ENCODE results near the gene CELF1.

CELF1 gene

GRCh38 chr11:47552566-47553405 lies at the start of gene CELF1:
TSS of gene CELF1 (minus strand) at chr11:47553132. CDS start at chr11:47499523, 53,609 bp downstream.
- peak within 1 kb of the TSS; percentile 92 for H3K9ac ChIP-seq (ENCODE audit: low read depth, low read length)
- H3K27ac ChIP-seq (ENCODE audit: low read length): peak within 1 kb of the TSS; percentile 73
- peaks cover 20% of the 10 kb centered on the region; the same call in 1 of the 2 replicates for H3K36me3 ChIP-seq (ENCODE audit: insufficient read depth, low read depth, low read length)
- peaks cover 13% of the 10 kb centered on the region for H3K4me1 ChIP-seq (ENCODE audit: insufficient read depth, low read length)
- H3K9me3 ChIP-seq (ENCODE audit: insufficient read depth, low read depth, low read length): no peaks in the 10 kb centered on the region
- peak within 1 kb of the TSS; percentile 84 for H3K4me3 ChIP-seq (ENCODE audit: low read length)
- H3K27me3 ChIP-seq (ENCODE audit: insufficient read depth, low read length): no peaks in the 10 kb centered on the region

- Histone ChIP-seq H3K4me1 (ENCODE audit: insufficient read depth, low read length) (no peaks in the 10 kb centered on the region; the same call in 1 of the 2 replicates), H3K27me3 (ENCODE audit: insufficient read depth, low read length) (peaks cover 12% of the 10 kb centered on the region), H3K36me3 (ENCODE audit: insufficient read depth, low read depth, low read length) (no peaks in the 10 kb centered on the region), H3K4me3 (ENCODE audit: low read length) (no peak overlapping the region), H3K9me3 (ENCODE audit: insufficient read depth, low read depth, low read length) (no peaks in the 10 kb centered on the region), H3K9ac (ENCODE audit: low read depth, low read length) (no peak overlapping the region), H3K27ac (ENCODE audit: low read length) (no peak overlapping the region)
Observed at GRCh38 chr11:47599902-47600301, 47.0 kb upstream of the CELF1 start.

- H3K27me3 ChIP-seq (ENCODE audit: insufficient read depth, low read length): peaks cover 42% of the 10 kb centered on the region
- no peaks in the 10 kb centered on the region for H3K36me3 ChIP-seq (ENCODE audit: insufficient read depth, low read depth, low read length)
- peaks cover 8% of the 10 kb centered on the region; the same call in 1 of the 2 replicates for H3K4me1 ChIP-seq (ENCODE audit: insufficient read depth, low read length)
- no peaks in the 10 kb centered on the region for H3K9me3 ChIP-seq (ENCODE audit: insufficient read depth, low read depth, low read length)
- H3K4me3 ChIP-seq (ENCODE audit: low read length): no peak overlapping the region
- H3K9ac ChIP-seq (ENCODE audit: low read depth, low read length): no peak overlapping the region
- no peak overlapping the region for H3K27ac ChIP-seq (ENCODE audit: low read length)
Observed at GRCh38 chr11:47595967-47596366, 43.0 kb upstream of the CELF1 start.

- H3K4me3 ChIP-seq (ENCODE audit: low read length): peak overlapping the region; percentile 78; the same call in 1 of the 2 replicates
- H3K36me3 ChIP-seq (ENCODE audit: insufficient read depth, low read depth, low read length): no peaks in the 10 kb centered on the region
- H3K4me1 ChIP-seq (ENCODE audit: insufficient read depth, low read length): peaks cover 8% of the 10 kb centered on the region; the same call in 1 of the 2 replicates
- no peaks in the 10 kb centered on the region for H3K9me3 ChIP-seq (ENCODE audit: insufficient read depth, low read depth, low read length)
- H3K27ac ChIP-seq (ENCODE audit: low read length): no peak overlapping the region
- peaks cover 42% of the 10 kb centered on the region for H3K27me3 ChIP-seq (ENCODE audit: insufficient read depth, low read length)
- H3K9ac ChIP-seq (ENCODE audit: low read depth, low read length): no peak overlapping the region
Observed at GRCh38 chr11:47595029-47595428, 42.1 kb upstream of the CELF1 start.

- Histone ChIP-seq H3K27ac (ENCODE audit: low read length) (no peak within 1 kb of the TSS), H3K4me3 (ENCODE audit: low read length) (peak within 1 kb of the TSS; percentile 78), H3K36me3 (ENCODE audit: insufficient read depth, low read depth, low read length) (no peaks in the 10 kb centered on the region), H3K27me3 (ENCODE audit: insufficient read depth, low read length) (peaks cover 42% of the 10 kb centered on the region), H3K9ac (ENCODE audit: low read depth, low read length) (peak within 1 kb of the TSS; percentile 26; the same call in 1 of the 2 replicates), H3K9me3 (ENCODE audit: insufficient read depth, low read depth, low read length) (no peaks in the 10 kb centered on the region), H3K4me1 (ENCODE audit: insufficient read depth, low read length) (peaks cover 8% of the 10 kb centered on the region; the same call in 1 of the 2 replicates)
Observed at GRCh38 chr11:47593934-47594855, 41.3 kb upstream of the CELF1 start, which contains the start of gene C1QTNF4. TSS of gene C1QTNF4 (minus strand) at chr11:47594411. CDS start at chr11:47590810, 3,601 bp downstream.

- Histone ChIP-seq H3K4me1 (ENCODE audit: insufficient read depth, low read length) (peaks cover 8% of the 10 kb centered on the region; the same call in 1 of the 2 replicates), H3K9ac (ENCODE audit: low read depth, low read length) (peak overlapping the region; percentile 26; the same call in 1 of the 2 replicates), H3K27me3 (ENCODE audit: insufficient read depth, low read length) (peaks cover 42% of the 10 kb centered on the region), H3K36me3 (ENCODE audit: insufficient read depth, low read depth, low read length) (no peaks in the 10 kb centered on the region), H3K9me3 (ENCODE audit: insufficient read depth, low read depth, low read length) (no peaks in the 10 kb centered on the region), H3K4me3 (ENCODE audit: low read length) (peak overlapping the region; percentile 78), H3K27ac (ENCODE audit: low read length) (no peak overlapping the region)
Observed at GRCh38 chr11:47593492-47593933, 40.6 kb upstream of the CELF1 start.

- no peak overlapping the region for H3K27ac ChIP-seq (ENCODE audit: low read length)
Observed at GRCh38 chr11:47592970-47593369, 40.0 kb upstream of the CELF1 start.

GRCh38 chr11:47592251-47592650 lies 39.3 kb upstream of the CELF1 start:
- Histone ChIP-seq H3K9me3 (ENCODE audit: insufficient read depth, low read depth, low read length) (no peaks in the 10 kb centered on the region), H3K9ac (ENCODE audit: low read depth, low read length) (no peak overlapping the region), H3K27me3 (ENCODE audit: insufficient read depth, low read length) (peaks cover 42% of the 10 kb centered on the region), H3K4me1 (ENCODE audit: insufficient read depth, low read length) (peaks cover 8% of the 10 kb centered on the region; the same call in 1 of the 2 replicates), H3K36me3 (ENCODE audit: insufficient read depth, low read depth, low read length) (no peaks in the 10 kb centered on the region), H3K27ac (ENCODE audit: low read length) (no peak overlapping the region), H3K4me3 (ENCODE audit: low read length) (no peak overlapping the region)

More at GRCh38 chr11:47592970-47593369, 40.0 kb upstream of the CELF1 start:
- Histone ChIP-seq H3K4me3 (ENCODE audit: low read length) (peak overlapping the region; percentile 78; the same call in 1 of the 2 replicates), H3K36me3 (ENCODE audit: insufficient read depth, low read depth, low read length) (no peaks in the 10 kb centered on the region), H3K27me3 (ENCODE audit: insufficient read depth, low read length) (peaks cover 42% of the 10 kb centered on the region), H3K9me3 (ENCODE audit: insufficient read depth, low read depth, low read length) (no peaks in the 10 kb centered on the region), H3K9ac (ENCODE audit: low read depth, low read length) (no peak overlapping the region), H3K4me1 (ENCODE audit: insufficient read depth, low read length) (peaks cover 8% of the 10 kb centered on the region; the same call in 1 of the 2 replicates)

- H3K4me1 ChIP-seq (ENCODE audit: insufficient read depth, low read length): peaks cover 8% of the 10 kb centered on the region; the same call in 1 of the 2 replicates
- H3K4me3 ChIP-seq (ENCODE audit: low read length): no peak overlapping the region
- no peak overlapping the region for H3K9ac ChIP-seq (ENCODE audit: low read depth, low read length)
- H3K27ac ChIP-seq (ENCODE audit: low read length): no peak overlapping the region
- H3K27me3 ChIP-seq (ENCODE audit: insufficient read depth, low read length): peaks cover 42% of the 10 kb centered on the region
- no peaks in the 10 kb centered on the region for H3K36me3 ChIP-seq (ENCODE audit: insufficient read depth, low read depth, low read length)
- H3K9me3 ChIP-seq (ENCODE audit: insufficient read depth, low read depth, low read length): no peaks in the 10 kb centered on the region
Observed at GRCh38 chr11:47591764-47592163, 38.8 kb upstream of the CELF1 start.

- no peak overlapping the region for H3K27ac ChIP-seq (ENCODE audit: low read length)
- no peak overlapping the region for H3K4me3 ChIP-seq (ENCODE audit: low read length)
- H3K9me3 ChIP-seq (ENCODE audit: insufficient read depth, low read depth, low read length): no peaks in the 10 kb centered on the region
- H3K27me3 ChIP-seq (ENCODE audit: insufficient read depth, low read length): peaks cover 34% of the 10 kb centered on the region
- H3K9ac ChIP-seq (ENCODE audit: low read depth, low read length): no peak overlapping the region
- H3K4me1 ChIP-seq (ENCODE audit: insufficient read depth, low read length): peaks cover 8% of the 10 kb centered on the region; the same call in 1 of the 2 replicates
- H3K36me3 ChIP-seq (ENCODE audit: insufficient read depth, low read depth, low read length): no peaks in the 10 kb centered on the region; the same call in 1 of the 2 replicates
Observed at GRCh38 chr11:47589977-47590861, 37.3 kb upstream of the CELF1 start.

All from iPS-20b (cell line).